GM21786 (cell line): ENCODE measurements around the gene LRBA.
A peak's percentile ranks its signal among the peaks of the same experiment; 100 is the strongest.
"Not testable (repeated sequence)": the region's sequence is repeated elsewhere in the genome, so short reads cannot be mapped to it uniquely, and the experiment has no call there.

Experiments used
- ATAC-seq: cut with Tn5 transposase; IDR thresholded peaks from one replicate; pipeline ENCODE4 v1.9.1; 2021; ENCODE audit not compliant: unreplicated experiment

The LRBA gene

DNA sequence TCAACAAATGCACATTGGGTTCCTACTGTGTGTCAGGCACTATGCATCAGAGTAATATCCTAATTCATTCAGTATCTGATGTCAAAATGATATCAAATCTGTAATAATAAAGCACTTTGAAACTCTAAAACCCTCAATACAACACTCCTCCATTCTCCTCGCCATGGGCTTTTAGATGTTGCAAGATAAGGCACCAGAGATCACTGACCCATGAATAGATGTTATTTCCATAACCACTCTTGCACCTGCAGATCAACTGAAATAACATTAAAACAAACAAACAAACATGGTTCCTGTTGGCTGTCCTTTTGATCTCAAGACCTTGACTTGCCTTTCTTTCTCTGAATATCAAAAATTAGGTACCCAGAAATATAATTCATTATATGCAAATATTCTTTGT, 333.0 kb downstream of the LRBA start:
- no peak for ATAC-seq

DNA sequence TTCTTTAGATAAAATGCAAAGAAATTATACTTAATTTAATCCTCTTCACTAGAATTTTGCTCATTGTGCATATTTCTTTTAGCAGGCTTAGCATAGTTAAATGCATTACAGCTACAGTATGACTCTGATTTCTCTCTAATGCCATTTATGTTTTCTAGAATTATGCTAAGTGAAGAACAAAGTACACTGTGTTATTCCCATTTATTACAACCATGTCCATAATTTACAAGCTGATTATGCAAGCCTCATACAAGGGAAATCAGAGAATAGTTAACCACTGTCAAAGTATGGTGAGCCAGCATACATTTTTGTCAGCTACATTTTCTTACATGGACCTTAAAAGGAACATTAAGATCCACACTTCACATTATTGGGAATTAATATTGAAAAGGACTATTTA, 334.0 kb downstream of the LRBA start:
- no peak for ATAC-seq

DNA sequence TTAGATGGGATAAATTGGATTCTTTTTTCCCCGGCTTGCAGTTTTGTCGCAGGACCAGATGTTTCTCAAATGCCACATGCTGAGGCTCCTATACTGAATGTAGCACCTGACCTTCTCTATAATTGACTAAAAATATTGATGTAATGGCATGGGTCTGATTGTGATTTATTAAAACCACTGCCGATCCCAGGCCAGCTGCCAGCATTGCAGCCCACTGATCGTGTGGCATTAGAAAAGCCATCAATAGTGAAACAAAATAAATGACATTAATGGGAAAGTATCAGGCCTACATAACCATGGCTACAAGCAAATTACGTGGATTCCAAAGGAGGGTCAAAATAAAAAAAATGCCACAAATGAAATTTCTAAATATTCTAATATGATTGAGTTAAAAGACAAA, 334.4 kb downstream of the LRBA start:
- ATAC-seq: no peak

DNA sequence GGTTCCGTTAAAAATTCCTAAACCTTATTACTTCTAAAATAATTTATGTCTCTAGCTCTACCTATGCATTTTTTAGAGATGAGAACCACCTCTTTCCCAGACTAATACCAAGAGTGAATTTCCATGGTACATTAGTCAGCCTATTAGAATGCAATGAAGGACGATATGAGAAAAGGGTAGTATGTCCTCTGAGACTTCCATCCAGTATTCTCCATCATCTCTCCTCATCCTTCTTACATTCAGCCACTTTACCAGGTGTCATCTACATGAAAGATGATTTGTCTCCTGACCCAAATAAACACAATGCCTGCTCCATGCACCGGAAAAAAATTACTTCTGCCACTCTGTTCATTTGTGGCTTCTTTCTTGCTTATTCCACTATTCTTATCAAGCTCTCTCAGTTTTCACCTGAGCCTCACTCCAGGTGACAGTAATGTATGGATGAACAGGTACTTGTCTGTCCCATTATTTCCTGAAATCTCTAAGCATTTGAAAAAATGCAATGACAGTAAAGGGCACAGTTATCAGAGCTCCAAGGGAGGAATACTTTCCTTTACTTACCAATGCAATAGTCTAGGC, 335.2 kb downstream of the LRBA start:
- no peak for ATAC-seq

DNA sequence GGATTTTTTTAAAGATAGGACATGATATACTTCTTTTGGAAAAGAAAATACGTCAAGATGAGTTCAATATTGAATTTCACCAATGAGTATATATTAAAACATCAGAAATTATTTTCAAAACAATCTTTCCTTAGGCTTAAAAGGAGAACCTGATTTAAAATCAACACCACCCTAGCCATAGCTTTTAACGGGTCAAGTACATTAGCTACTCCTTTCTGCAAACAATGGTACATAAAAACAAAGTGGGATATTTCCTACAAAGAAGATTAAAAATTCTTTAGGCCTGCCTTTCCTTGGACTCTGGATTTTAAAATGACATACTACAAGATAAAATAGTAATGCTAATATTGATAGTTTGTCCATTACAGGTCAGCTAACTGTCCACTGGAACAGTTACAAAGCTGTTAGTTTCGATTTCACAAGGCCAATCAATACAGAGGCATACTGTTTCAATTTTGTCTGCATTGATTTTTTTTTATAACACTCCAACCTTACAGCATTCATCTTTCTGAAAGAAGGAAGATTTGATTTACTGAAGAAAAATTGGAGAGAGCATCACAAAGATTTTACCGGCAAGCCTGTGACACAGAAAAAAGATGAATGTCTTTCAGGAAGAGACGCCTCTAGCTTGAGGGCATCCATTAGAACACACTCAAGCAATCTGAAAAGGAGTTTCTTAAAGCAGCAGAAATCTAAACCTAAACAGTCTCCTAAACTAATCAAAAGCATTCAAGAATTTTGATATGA, 335.9 kb downstream of the LRBA start:
- ATAC-seq: no peak

DNA sequence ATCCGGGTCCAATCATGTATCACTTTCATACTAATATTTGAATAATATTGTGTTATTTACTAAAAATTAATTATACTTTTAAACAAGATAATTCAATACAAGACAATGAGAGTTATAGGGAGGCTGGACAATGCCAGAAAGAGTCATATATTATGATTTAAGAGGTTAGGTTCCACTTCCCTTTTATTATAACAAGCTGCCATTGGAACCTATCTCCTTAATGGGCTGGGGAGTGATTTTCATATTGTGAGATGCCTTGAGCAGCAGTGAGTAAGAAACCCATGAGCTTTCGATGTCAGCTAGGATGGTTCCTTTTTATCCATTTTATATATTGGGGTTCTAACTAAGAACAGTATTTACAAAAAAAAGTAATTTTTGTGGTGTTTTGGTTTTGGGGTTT, 341.3 kb downstream of the LRBA start:
- ATAC-seq: no peak

DNA sequence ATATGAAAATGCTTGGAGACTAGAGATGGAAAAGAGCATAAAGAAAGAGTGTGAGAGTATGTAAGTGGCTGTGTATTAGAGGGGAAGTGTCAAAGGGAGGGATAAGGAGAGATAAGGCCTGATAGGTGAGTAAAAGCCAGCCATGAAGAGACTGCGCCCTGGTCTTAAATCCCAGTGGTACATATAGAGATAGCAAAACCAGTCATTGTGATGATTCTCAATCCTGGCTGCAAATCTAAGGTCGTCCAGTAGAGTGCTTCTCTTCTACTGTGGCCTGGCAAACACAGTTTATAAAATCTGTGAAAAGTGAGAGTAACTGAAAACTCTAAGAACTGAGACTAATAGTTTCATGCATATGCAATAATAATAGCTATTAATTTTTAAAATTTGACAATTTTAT, 346.3 kb downstream of the LRBA start:
- ATAC-seq: no peak

DNA sequence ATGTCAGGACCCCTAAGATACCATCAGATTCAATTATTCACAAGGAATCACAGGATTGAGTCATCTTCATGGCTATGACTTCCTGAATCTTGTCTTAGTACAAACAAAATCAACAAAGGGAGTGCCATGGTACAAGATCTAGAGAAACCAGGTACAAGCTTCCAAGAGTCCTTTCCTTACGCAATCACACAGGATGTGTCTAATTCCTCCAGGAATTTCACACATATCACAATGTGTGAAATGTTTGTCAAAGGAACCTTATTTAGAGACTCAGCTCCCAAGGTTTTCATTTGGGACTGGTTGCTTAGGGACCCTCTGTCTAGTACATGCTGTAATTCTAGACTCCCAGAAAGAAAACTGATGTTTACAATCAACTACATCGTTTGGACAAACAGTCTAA, 350.1 kb downstream of the LRBA start:
- no peak for ATAC-seq

DNA sequence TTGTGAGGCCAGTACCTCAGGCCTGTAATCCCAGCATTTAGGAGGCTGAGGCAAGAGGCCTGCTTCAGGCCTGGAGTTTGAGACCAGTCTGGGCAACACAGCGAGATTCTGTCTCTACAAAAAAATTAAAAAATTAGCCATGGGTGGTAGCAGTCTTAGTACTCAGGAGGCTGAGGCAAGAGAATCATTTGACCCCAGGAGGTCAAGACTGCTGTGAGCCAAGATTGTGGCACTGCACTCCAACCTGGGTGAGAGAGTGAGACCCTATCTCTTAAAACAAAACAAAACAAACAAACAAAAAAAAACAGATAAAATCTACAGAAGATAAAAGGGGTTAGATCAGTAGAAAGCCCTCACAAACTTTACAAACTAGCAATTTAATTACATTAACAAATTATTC, 352.4 kb downstream of the LRBA start:
- no peak for ATAC-seq

DNA sequence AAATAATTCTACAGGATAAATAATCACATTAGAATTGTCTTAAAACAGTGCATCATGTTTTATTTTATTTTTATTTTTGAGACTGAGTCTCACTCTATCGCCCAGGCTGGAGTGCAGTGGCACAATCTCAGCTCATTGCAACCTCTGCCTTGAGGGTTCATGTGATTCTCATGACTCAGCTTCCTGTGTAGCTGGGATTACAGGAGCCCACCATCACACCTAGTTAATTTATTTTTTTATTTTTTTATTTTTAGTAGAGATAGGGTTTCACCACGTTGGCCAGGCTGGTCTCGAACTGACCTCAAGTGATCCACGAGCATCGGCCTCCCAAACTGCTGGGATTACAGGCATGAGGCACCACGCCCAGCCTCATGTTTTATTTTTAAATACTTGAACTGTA, 353.5 kb downstream of the LRBA start:
- not testable (repeated sequence) for ATAC-seq

DNA sequence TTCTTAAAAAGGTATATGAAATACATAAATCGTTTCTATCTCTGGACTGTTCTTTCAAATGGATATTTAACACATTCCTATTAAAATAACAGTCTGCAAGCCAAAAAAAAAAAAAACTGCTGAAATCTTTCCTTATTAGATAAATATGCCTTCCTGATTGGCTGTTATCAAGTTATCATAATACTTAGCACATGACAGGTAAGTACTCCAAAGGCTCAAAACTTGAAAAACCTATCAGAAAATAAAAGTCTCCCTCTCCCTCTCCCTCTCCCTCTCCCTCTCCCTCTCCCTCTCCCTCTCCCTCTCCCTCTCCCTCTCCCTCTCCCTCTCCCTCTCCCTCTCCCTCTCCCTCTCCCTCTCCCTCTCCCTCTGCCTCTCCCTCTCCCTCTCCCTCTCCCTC, 356.8 kb downstream of the LRBA start:
- not testable (repeated sequence) for ATAC-seq

DNA sequence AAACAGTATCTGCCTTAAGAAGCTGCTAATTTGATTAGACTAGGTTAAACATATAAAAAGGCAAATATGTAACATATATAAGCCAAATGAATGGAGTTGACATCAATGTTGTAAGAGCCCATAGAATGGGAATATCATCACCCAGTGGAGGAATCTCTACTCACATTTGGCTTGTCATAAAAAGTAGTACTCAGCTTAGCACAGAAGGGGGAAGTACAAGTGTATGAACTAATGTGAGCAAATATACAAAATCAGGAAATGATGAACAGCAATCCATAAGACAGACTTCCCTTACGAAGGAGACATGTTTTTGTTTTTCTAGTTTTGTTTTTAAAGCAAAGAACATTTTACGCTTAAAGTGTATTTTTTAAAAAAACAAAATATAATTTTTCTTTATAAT, 358.2 kb downstream of the LRBA start:
- ATAC-seq: no peak

DNA sequence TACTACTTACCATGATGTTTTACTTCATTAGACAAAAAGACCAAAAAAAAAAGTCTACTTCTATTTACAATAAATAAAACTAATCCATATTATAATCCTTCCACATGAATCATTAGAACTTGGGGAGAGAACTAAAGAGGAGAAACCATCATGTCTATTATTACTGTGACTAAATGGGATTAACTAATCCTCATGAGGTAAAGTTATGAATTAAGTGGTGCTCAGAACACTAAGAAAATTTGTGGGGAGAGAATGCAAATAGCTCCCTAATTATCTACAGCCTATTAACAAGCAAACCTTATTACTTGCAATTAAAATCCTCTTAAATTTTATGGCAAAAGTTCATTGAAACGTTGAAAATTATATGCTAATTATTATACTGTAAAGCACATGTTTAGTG, 364.3 kb downstream of the LRBA start:
- no peak for ATAC-seq

DNA sequence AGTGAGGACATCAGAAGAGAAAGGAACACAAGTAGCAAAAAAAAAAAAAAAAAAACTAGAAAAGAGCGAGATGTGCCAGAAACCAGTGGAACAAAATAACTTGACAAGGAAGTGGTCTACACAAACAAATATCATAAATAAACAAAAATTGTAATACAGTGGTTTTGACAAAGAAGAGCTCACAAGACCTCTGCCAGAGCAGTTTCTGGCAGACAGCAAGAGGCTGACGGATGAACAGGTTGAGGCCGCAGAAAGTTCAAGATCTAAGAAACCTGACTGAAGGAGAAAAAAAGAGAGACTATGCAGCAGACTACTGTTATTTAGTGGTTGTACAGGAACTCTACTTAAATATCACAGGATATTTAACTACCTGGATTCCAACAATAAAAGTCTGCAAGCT, 367.0 kb downstream of the LRBA start:
- ATAC-seq: no peak

DNA sequence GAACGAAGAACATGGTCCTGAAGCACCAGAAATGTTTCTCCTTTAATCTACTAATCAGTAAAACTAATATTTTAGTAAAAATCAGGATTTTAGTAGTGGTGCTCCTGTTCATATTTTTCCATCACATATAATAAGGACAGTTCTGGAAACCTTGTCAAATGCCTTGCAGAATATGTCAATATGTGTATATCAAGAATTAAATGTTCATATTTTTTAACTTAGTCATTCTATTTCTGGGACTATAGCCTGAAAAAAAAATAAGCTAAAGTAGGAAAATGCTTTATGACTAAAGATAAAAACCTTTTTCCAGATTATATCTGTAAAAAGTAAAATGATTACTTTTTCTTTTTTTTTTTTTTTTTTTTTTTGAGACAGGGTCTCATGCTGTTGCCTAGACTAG, 368.1 kb downstream of the LRBA start:
- ATAC-seq: no peak

DNA sequence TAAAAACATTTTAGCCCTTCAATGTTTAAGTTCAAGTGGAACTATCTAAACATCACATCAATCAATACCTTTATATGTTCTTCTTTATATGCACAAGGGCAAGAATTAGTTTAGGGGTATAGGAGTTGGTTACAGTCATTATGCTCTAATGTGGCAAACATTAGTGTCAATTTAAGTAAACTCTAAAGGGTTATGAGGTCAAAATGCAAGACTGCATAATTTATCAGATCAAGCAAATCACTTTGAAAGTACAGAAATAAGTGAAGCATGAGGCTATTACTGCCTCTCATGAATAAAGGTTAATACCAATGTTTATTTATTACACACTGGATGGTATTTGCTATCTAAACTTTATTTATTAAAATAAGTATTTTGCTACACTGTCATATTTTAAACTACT, 373.5 kb downstream of the LRBA start:
- no peak for ATAC-seq

DNA sequence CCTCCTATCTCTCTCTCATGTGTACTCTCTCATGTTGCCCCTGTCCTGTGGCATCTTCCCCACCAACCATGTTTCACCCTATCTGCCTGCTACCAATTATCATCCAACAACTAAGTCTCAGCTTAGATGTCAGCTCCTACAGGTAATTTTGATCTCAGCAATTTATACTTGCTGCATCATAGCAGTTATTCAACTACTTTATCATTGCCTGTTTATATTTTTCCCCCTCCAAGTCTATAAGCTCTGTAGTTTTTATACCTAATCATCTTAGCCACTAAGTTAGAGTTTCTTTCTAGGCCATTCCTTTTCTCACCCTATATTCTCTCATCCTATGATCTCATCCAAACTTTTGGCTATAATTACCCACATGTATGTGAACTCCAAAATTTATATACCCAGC, 382.4 kb downstream of the LRBA start:
- no peak for ATAC-seq

DNA sequence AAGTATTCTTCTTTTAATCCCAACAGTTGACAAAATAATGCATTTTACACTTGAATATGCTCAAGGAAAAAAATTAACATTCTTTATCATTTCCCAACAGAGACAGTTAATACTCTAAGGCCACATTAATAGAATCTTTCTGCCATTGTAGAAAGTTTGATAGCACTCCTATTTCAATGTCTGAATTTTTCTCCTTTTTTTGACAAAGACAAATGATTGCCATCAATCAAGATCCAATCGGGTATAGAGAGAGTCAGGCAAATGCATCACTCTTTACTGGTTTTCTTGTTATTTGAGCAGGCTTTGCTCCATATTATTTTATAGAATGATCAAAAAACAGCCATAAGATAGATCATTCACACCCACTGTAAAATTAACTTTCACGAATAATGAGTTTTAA, 387.0 kb downstream of the LRBA start:
- no peak for ATAC-seq

DNA sequence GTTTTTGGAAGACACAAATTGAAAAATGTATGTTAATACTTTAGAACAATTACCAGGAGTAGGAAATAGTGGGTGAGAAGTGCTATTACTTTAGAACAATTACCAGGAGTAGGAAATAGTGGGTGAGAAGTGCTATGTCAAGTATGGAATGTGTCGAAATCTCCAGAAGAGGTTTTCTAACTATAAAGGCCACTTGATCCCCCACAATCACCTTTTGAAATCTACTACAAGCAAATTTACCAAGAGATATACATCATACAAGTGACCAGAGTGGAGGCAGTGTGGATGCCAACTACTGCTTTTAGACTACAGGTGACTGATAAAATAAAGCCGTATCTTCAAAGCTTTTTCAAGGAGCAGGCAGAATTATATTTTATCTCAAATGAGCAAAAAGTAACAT, 390.1 kb downstream of the LRBA start:
- ATAC-seq: no peak

DNA sequence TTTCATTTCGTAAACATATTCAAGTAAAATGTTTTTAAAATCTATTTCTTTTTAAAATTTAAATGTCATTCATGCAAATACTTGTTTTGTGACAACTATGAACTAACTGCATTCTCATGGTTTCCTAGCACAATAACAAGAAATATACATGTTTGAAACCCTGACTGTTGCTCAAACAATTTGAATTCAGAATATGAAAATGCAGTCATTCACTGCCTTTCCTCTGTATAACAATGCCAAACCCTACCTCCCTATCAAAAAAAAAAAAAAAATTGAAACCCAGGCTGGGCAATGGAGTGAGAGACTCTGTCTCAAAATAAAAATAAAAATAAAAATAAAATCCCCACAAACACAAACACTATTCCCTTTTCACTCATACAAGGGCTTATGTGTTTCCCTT, 391.0 kb downstream of the LRBA start:
- no peak for ATAC-seq

DNA sequence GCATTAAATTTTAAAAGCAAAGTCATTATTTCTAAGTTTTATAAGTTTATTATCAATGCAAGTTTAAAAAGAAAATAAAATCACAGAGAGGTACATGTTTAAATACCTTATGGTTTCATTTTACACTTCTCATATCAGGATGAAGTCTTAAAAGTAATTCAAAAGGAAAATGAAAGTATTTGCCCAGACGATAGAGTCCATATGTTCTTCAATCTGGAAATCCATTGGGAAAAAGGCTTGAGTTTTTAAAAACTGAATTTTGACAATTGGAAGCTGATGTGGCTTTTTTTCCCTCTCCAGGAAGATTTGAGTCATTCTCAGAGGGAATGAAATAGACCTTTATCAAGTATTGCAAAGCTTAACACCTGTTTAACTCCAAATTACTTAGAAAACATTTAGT, 396.0 kb downstream of the LRBA start:
- ATAC-seq: no peak

DNA sequence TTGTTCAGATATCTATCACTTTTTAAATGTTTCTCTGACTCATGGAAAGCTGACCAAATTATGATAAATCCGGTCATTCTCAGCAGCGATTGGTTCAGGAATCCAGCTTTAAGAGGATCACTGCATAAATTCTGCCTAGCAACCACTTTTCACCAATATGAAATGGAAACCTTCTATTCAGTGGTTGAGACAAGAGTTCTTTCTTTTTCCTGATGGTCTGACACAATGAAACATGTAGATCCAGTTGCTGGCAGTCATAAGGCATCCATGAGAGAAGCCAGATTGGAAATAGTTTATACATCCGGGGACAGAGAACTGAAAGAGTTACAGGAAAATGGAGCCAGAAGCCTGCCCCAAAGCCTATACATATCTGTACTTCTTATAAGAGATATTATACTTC, 406.0 kb downstream of the LRBA start:
- no peak for ATAC-seq

DNA sequence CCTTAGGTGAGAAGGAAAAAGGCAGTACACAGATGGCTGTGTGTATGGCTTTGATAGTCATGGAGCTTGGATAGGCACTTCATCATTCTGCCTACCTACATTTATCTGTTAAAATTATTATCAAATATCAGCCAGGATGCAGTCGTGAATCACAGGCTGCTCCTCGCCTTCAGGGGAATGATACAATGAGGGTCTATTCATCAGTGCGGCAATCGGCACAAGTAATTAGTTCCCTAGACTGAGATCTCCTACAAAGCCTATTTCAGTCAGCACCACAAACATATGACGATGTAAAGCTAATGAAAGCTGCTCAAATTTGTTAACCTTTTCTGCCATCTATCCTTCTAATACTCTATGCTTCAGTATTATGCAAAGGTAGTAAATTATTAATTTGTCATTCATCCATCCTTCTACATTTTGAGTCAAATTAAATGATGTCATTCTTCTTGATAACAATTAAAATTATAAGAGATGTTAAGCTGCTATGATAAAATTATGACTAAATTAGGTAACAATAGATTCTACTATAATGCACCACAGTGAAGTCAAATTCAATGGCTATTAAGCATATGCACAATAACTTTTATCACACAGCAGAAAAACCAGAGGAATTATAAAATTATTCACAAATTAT, 414.2 kb downstream of the LRBA start:
- ATAC-seq: peak; percentile 12
